HCT116 (cell line): ENCODE measurements around the gene TYMP.

Experiments used
- EGR1 ChIP-seq: IDR thresholded peaks from 2 replicates; pipeline ENCODE4 v1.6.1; 2012; ENCODE audit warnings: low read depth
- EZH2 ChIP-seq: fragments of 200-600 bp; sonication (generic); IDR thresholded peaks from 2 replicates; pipeline ENCODE4 v1.6.1; 2017; ENCODE audit warnings: antibody characterized with exemption, mixed run types
- EZH2phosphoT487 ChIP-seq: fragments of 200-600 bp; IDR thresholded peaks from 2 replicates; pipeline ENCODE4 v1.6.1; 2018; ENCODE audit warnings: antibody characterized with exemption, borderline replicate concordance
- FOSL1 ChIP-seq: IDR thresholded peaks from 2 replicates; pipeline ENCODE4 v1.6.1; 2012; ENCODE audit warnings: low read depth
- MAX ChIP-seq: IDR thresholded peaks from 2 replicates; pipeline ENCODE4 v1.6.1; 2012
- POLR2A ChIP-seq: IDR thresholded peaks from 2 replicates; pipeline ENCODE4 v1.7.0; 2011; ENCODE audit warnings: borderline replicate concordance; ENCODE audit not compliant: insufficient read depth, insufficient read length; ENCODE audit errors: extremely low read depth
- YY1 ChIP-seq: IDR thresholded peaks from 2 replicates; pipeline ENCODE4 v1.6.1; 2011; ENCODE audit warnings: low read length, low read depth, moderate library complexity, mild to moderate bottlenecking; ENCODE audit not compliant: insufficient replicate concordance; ENCODE audit errors: extremely low read depth
- TF ChIP-seq, protein P1 (sequence below), 3 experiments: fragments of 200-600 bp in 1 of 3; sonication (generic) in 1 of 3; IDR thresholded peaks in 2 of 3; conservative IDR thresholded peaks in 1 of 3; 2 replicates each; pipeline ENCODE4 v1.5.1; 2012 to 2017; ENCODE audit warnings: low read depth in 2 of 3, low read length in 2 of 3, antibody characterized with exemption in 1 of 3, borderline replicate concordance in 1 of 3, control low read depth in 1 of 3, mild to moderate bottlenecking in 1 of 3, mixed read lengths in 1 of 3, mixed run types in 1 of 3, moderate library complexity in 1 of 3; ENCODE audit not compliant: insufficient read depth in 1 of 3
- TF ChIP-seq, protein P2 (sequence below): IDR thresholded peaks from 2 replicates; pipeline ENCODE4 v1.6.1; 2012; ENCODE audit warnings: low read depth

GRCh38 chr22:50481440-50482106 is 48.2 kb downstream of the TYMP start, which contains the start of gene ADM2:
- TF ChIP-seq POLR2A (no peak), YY1 (no peak), MAX (no peak), FOSL1 (no peak), EZH2 (no peak), EZH2phosphoT487 (no peak), EGR1 (no peak)
- TF ChIP-seq, protein P1, sequence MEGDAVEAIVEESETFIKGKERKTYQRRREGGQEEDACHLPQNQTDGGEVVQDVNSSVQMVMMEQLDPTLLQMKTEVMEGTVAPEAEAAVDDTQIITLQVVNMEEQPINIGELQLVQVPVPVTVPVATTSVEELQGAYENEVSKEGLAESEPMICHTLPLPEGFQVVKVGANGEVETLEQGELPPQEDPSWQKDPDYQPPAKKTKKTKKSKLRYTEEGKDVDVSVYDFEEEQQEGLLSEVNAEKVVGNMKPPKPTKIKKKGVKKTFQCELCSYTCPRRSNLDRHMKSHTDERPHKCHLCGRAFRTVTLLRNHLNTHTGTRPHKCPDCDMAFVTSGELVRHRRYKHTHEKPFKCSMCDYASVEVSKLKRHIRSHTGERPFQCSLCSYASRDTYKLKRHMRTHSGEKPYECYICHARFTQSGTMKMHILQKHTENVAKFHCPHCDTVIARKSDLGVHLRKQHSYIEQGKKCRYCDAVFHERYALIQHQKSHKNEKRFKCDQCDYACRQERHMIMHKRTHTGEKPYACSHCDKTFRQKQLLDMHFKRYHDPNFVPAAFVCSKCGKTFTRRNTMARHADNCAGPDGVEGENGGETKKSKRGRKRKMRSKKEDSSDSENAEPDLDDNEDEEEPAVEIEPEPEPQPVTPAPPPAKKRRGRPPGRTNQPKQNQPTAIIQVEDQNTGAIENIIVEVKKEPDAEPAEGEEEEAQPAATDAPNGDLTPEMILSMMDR (IDR thresholded peaks at IDR 0.05 in 2 of 3, conservative IDR thresholded peaks at IDR 0.05 in 1 of 3; ENCODE audit: borderline replicate concordance in 1 of 3, insufficient read depth in 1 of 3, low read depth in 2 of 3, low read length in 2 of 3), result no peak
- TF ChIP-seq, protein P2, sequence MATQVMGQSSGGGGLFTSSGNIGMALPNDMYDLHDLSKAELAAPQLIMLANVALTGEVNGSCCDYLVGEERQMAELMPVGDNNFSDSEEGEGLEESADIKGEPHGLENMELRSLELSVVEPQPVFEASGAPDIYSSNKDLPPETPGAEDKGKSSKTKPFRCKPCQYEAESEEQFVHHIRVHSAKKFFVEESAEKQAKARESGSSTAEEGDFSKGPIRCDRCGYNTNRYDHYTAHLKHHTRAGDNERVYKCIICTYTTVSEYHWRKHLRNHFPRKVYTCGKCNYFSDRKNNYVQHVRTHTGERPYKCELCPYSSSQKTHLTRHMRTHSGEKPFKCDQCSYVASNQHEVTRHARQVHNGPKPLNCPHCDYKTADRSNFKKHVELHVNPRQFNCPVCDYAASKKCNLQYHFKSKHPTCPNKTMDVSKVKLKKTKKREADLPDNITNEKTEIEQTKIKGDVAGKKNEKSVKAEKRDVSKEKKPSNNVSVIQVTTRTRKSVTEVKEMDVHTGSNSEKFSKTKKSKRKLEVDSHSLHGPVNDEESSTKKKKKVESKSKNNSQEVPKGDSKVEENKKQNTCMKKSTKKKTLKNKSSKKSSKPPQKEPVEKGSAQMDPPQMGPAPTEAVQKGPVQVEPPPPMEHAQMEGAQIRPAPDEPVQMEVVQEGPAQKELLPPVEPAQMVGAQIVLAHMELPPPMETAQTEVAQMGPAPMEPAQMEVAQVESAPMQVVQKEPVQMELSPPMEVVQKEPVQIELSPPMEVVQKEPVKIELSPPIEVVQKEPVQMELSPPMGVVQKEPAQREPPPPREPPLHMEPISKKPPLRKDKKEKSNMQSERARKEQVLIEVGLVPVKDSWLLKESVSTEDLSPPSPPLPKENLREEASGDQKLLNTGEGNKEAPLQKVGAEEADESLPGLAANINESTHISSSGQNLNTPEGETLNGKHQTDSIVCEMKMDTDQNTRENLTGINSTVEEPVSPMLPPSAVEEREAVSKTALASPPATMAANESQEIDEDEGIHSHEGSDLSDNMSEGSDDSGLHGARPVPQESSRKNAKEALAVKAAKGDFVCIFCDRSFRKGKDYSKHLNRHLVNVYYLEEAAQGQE, result no peak
